HG03565 (cell line): ENCODE data around the gene NUP210.
"Not testable (repeated sequence)": the region's sequence is repeated elsewhere in the genome, so short reads cannot be mapped to it uniquely, and the experiment has no call there.

Experiments
- ATAC-seq: cut with Tn5 transposase; IDR thresholded peaks from one replicate; pipeline ENCODE4 v1.9.1; 2021; ENCODE audit warnings: mild to moderate bottlenecking, moderate library complexity; ENCODE audit not compliant: unreplicated experiment

Gene NUP210

DNA sequence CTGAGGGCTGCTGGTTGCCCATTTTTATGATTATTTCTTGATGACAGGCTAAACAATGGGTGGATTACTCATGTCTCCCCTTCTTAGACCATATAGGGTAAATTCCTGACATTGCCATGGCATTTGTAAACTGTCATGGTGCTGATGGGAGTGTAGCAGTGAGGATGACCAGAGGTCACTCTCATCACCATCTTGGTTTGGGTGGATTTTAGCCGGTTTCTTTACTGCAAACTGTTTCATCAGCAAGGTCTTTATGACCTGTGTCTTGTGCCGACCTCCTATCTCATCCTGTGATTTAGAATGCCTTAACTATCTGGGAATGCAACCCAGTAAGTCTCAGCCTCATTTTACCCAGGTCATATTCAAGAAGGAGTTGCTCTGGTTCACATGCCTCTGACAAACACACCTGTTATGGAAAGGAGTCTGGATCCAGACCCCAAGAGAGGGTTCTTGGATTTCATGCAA is 10.3 kb upstream of the NUP210 start:
- not testable (repeated sequence) for ATAC-seq

- no peak for ATAC-seq
Measured at GRCh38 chr3:13429631-13430291, 9.6 kb upstream of the NUP210 start.

- not testable (repeated sequence) for ATAC-seq
Measured at GRCh38 chr3:13428678-13429077, 8.6 kb upstream of the NUP210 start.

DNA sequence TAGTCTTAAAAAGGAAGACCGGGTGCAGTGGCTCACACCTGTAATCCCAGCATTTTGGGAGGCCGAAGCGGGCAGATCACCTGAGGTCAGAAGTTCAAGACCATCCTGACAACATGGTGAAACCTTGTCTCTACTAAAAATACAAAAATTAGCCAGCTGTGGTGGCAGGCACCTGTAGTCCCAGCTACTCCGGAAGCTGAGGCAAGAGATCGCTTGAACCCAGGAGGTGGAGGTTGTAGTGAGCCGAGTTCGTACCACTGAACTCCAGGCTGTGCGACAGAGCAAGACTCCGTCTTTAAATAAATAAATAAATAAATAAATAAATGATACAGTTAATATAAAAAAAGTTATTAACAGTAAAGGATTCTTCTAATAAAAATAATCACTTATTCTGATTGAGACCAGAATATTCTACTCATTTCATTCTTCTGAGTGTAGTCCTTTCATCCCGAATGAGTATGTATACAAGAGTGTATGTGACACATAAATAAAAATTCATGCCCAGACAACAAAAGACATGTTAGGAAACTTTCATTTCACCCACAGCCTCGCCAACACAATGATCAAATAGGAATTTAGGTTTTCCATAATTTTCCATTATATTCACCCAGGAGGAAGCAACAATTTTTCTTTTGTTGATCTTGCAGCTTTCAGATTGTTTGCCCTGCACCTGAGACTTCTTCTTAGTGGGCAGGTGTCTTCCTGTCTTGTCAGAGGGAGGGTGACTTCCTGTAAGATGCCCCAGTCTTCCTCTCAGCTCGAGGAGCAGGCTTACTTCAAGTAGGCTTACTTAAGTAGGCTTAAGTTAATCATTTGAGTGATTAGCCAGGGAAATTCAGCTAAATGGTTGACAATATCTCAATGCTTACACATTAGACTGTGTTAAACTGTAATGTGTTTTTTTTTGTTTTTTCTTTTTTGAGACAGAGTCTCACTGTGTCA is 7.8 kb upstream of the NUP210 start:
- no peak for ATAC-seq

DNA sequence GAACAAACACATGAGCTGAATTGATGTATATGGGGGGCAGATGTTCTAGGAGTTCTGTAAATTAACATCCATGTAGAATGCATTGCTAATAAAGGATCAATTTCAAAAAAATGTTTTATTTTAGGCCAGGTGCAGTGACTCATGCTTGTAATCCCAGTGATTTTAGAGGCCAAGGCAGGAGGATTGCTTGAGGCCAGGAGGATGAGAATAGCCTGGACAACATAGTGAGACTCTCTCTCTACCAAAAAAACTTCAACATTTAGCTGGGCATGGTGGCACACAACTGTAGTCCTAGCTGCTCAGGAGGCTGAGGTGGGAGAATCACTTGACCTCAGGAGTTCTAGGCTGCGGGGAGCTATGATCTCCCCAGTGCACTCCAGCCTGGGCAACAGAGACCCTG is 6.5 kb upstream of the NUP210 start:
- no peak for ATAC-seq

DNA sequence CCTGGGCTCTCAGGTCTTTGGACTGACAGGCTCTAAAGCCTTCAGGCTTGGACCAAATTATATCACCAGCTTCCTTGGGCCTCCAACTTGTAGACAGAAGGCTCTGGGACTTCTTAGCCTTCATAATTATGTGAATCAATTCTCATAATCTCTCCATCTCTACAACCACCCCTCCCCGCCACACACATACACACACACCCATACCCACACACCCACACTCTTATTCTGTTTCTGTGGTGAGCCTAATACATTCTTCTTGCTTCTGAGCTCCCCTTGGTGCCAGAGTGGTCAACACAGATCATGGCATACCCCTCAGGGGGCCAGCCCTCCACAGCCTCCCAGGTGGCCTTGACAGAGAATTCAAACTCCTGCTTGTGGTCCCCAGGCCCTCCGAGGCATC is 5.6 kb upstream of the NUP210 start:
- no peak for ATAC-seq

DNA sequence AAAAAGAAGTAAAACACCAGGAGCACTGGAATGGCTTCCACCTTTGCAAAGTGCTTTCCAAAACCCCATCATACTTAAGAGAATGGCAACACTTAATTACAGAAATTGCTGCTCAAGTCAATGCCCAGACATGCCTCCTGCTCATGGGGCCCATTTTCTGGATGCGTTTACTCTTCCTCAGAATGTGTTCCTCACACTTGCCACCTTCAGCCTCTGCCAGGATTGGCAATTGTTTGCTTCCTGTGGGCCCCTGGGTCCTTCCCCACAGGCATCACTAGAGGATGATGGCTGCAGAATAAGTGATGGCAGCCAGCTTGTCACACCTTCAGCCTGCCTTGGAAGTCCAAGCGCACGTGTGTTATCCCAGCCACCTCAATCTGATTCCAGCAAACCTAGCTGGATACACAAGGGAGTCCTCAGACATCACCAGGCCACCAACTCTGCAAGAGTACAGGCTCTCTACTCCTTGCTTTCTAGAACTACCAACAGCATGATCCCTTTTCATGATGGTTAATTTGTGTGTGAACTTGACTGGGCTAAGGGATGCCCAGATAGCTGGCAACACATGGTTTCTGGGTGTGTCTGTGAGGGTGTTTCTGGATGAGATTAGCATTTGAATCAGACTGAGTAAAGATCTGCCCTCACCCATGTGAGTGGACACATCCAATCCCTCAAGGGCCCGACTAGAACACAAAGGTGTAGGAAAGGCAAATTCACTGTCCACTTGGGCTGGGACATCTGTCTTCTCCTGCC is 4.9 kb upstream of the NUP210 start:
- ATAC-seq = no peak

- ATAC-seq = no peak
Measured at GRCh38 chr3:13424141-13424844, 4.2 kb upstream of the NUP210 start.

DNA sequence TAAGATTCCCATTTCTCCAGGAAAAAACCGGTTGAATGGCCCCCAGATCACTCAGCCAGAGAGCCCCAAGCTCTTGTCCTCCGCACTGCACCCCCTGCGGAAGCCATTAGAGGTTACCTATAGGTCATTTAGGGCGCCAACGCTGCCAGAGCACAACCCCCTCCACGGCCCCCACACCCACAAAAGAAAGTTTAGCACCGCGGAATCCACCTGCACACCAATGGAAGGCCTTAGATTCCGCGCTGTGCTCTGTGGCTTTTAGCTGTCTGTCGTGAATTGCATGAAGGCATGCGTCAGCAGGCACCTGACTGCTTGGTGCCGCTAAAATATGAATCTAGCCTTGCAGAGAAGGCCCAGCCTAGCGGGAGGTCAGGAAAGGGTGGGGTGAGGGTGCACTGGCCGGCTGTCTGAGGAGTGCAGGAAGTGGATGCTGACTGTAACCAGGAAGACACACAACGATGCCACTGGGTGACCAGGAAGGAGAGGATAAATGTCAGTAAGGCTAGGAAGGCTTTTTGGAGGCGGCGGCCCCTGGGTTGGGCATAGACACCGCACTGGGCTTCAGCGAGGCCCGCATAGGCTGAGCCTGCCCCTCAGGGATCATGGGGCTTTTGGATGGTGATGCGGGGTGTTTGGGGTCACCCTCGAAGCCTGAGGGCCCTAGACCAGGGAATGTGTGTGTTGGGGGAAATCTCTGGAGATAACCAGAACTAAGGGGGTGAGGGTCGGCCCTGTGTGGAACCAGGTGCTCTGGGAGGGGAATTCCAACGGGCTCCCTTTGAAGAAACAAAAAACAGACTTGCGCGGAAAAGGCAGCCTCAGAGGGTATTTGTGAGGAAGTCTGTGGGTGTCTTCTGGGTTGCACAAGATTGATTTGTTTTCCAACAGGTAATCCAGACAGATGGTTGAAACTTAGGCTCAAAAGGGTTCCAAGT is 976 bp upstream of the NUP210 start:
- peak; percentile 32 for ATAC-seq

DNA sequence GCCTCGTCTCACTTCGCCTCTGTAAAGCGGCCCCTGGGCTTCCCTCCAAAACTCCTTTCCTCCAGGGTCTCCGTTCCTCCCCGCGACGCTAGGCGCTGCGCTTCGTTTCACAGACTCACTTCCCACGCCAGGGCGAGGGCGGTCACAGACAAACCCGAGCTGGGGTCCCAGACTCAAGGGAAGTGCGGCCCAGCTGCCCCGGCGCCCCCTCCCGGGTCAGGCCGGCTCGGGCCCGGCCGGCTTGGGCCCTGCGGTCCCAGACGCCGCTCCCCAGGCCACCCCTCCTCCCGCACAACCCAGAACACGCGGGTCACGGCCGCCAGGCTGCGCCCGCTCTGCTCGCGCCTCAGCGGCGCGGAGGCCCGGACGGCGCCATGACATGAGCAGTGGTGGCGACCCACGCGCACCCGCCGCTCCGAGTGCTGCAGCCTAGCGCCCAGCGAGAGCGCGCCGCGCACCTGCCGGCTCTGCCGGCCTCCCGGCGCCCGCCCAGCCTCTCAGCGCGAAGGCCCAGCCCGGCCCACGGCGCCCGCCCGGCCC is 547 bp downstream of the NUP210 start:
- ATAC-seq = peak; percentile 24

- no peak for ATAC-seq
Measured at GRCh38 chr3:13417166-13417947, 2.8 kb downstream of the NUP210 start.

DNA sequence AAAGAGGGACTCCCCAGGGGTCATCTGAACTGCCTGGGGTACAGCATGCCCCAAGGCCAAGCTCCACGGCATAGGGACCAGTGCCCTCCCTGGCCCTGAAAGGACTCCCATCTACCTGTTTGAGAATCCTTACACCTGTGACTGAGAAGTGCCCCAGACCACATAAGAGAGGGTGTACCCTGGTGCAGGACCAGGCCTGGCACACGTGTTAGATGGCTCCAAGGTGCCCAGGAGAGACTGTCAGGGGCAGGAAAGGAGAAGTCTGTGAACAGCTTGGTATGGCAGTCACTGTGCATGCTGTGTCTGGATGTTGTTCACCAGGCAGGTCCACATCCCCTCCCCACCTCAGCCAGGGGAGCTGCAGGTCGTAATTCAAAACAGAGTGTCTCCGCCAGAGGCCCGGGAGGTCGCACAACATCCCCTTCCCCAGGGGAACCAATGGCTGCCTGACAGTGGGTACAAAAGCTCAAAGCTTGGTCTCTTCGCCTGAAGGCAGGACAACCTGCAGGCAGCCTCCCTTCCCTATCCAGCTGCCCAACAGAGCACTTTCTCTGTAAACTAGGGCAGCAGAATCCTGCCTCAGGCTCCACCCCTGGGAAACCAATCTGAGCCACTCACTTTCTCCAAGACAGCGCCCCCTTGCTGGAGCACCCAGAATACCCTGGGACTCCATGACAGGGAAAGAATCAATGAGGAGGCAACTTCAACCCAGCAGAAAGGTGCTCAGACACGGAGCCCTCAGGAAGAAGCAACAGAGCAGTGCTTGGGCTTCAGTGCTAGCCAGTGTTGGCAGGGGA is 3.9 kb downstream of the NUP210 start:
- ATAC-seq = no peak

DNA sequence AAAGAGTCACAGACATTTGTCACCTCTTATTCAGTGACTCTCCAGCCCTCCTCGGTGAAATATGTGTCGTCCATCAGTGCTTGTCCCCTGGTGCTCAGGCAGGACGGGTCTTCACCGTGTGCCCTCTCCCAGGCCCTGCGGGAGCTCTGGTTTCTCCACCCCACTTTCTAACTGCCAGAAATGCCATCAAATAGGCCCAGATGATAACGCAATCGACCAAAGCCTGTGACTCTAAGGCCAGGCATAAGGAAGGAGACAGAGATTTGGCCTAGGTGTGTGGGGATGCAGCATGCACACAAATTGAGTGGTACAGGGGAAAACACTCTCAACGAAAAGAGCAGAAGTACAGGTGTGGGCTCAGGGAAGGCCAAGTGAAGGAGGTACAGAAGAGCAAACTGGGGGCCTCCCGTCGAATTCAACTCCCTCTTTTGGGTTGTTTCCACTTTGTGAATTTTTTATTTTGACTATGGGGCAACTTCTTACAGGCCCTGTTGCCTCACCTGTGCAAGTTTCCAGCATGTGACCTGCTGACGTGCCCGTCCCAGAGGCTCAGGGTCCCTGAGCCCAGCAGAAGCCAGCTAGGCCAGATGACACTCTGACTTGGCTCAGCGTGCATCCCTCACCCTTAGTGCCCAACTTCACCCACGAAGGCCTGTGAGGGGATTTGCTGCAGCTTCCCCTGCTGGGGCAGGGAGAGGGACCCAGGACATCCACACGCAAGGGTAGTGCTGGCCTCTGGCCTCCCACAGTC is 4.7 kb downstream of the NUP210 start:
- ATAC-seq = no peak

- peak; percentile 82 for ATAC-seq
Measured at GRCh38 chr3:13414040-13414729, 5.9 kb downstream of the NUP210 start.

- no peak for ATAC-seq
Measured at GRCh38 chr3:13411186-13411860, 8.8 kb downstream of the NUP210 start.

DNA sequence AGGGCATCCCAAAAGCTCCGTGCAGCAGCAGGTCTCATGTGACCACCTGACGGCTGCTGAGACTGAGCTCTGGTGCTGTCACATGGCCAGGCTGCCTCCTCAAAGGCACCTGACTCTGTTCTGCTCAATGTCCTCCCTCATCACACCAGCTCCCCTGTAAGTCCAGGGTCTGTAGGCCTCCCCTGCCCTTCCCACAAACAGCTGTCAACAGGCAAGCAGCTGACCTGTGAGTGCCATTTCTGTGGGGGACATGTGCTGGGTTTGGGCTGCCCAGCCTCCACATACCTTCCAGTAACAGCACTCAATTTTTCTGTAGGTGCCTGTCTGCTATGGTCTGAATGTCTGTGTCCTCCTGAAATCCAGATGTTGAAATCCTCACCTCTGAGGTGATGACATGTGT is 11.2 kb downstream of the NUP210 start:
- no peak for ATAC-seq
